Measurements from ENCODE around the gene FOXM1.

Gene FOXM1, protein sequence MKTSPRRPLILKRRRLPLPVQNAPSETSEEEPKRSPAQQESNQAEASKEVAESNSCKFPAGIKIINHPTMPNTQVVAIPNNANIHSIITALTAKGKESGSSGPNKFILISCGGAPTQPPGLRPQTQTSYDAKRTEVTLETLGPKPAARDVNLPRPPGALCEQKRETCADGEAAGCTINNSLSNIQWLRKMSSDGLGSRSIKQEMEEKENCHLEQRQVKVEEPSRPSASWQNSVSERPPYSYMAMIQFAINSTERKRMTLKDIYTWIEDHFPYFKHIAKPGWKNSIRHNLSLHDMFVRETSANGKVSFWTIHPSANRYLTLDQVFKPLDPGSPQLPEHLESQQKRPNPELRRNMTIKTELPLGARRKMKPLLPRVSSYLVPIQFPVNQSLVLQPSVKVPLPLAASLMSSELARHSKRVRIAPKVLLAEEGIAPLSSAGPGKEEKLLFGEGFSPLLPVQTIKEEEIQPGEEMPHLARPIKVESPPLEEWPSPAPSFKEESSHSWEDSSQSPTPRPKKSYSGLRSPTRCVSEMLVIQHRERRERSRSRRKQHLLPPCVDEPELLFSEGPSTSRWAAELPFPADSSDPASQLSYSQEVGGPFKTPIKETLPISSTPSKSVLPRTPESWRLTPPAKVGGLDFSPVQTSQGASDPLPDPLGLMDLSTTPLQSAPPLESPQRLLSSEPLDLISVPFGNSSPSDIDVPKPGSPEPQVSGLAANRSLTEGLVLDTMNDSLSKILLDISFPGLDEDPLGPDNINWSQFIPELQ

DNA sequence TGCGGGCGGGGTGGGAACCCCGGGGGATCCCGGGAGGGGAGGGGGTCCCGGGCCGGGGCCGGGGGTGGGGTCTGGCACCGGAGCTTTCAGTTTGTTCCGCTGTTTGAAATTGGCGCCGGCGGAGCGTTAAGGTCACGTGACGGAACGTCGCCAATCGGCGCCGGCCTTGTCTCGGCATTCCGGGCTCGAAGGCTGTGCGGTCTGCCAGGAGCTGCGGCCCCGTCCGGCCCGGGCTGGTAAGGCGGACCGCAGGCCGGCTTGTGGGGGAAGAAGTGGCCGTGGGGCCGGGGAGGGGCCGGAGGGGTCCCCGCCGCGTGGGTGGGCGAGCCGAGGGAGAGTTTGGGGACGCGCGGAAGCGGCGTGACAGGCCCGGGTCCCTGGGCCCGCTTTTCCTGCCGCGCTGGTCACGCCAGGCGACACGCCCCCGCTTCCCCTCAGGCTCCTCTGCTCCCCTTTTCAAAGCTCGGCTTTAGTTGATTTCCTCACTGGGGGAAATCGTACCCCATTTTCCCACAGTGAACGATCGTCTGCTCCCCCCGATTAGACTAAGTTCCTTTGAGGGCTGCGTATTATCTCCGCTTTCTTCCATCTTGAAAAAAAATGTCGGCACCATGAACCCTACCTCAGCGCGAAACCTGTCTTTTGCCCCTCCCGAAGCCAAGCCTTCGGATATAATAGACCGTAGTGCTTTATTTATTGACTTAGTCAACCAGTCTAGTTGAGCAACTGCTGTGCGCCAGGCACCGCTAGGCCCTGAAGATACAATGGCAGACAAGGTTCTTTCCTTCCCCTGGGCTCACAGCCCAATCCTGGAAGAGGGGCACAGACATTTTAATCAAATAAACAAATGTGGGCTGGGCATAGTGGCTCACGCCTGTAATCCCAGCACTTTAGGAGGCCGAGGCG lies at the start of gene FOXM1, which contains the start of gene RHNO1:
Gene FOXM1, minus strand, starts transcription at position 128 of the 906 bp plus-strand sequence. CDS start 2,696 bp downstream, outside the sequence.
Gene RHNO1, plus strand, starts transcription at position 177 of the 906 bp plus-strand sequence. CDS start 8,144 bp downstream, outside the sequence.
- TF ChIP-seq, protein P1, sequence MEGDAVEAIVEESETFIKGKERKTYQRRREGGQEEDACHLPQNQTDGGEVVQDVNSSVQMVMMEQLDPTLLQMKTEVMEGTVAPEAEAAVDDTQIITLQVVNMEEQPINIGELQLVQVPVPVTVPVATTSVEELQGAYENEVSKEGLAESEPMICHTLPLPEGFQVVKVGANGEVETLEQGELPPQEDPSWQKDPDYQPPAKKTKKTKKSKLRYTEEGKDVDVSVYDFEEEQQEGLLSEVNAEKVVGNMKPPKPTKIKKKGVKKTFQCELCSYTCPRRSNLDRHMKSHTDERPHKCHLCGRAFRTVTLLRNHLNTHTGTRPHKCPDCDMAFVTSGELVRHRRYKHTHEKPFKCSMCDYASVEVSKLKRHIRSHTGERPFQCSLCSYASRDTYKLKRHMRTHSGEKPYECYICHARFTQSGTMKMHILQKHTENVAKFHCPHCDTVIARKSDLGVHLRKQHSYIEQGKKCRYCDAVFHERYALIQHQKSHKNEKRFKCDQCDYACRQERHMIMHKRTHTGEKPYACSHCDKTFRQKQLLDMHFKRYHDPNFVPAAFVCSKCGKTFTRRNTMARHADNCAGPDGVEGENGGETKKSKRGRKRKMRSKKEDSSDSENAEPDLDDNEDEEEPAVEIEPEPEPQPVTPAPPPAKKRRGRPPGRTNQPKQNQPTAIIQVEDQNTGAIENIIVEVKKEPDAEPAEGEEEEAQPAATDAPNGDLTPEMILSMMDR (IDR thresholded peaks at IDR 0.05; ENCODE audit: insufficient read depth, missing control alignments) = no peak
- FAIRE-seq (no peak), DNase-seq (ENCODE audit: insufficient read length, low spot score) (peak; percentile 93)

DNA sequence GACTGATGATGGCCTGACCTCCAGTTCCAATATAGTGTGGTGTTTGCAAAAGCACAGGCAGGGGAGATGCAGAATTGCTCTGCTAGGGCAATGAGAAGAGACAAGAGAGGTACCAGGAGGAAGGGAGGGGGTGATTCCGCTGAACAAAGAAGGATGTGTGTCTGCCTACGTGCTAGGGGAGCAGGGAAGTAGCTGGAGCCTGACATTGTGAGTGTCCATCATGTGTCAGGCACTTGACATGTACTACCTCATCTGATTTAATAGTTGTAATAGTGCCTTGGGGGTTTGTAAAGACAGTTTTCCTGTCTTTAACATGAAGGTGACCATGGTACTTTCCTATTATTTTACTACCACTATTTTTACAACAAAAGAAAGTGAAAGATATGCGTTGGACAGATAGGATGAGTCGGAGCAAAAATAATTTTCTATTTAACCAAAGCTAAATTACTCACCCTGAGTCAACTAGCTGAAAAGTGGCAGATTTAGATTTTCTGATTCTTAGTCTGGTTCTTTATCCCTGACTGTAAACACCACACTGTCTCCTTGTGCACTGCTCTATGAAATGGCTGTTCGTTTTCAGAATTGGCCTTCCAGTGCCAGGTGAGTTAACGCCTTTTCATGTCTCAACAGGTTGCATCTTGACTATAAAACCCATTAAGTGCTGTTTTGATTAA lies 48.5 kb upstream of the FOXM1 start:
- TF ChIP-seq, protein P1 (IDR thresholded peaks at IDR 0.05; ENCODE audit: insufficient read depth, missing control alignments) = no peak
- DNase-seq (ENCODE audit: insufficient read length, low spot score) (no peak), FAIRE-seq (no peak)

DNA sequence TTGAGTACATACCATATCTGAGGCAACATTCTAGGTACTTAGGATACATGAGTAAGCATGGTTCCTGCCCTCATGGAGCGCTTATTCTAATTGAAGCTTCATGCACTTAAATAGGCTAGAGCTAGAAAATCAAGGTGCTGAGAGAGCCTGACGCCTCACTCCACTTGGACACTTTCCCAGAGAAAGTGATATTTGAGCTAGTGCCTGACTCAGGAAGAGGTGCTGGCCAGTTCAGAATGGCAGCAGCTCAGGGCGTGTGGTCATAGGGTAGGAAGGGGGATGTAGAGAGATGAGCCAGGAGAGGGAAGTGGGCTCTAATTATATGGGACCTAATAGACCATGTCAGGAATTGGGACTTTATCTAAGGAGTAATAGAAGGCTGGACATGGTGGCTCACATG lies 47.0 kb upstream of the FOXM1 start:
- TF ChIP-seq, protein P1 (IDR thresholded peaks at IDR 0.05; ENCODE audit: insufficient read depth, missing control alignments) = no peak
- FAIRE-seq (no peak), DNase-seq (ENCODE audit: insufficient read length, low spot score) (no peak)

DNA sequence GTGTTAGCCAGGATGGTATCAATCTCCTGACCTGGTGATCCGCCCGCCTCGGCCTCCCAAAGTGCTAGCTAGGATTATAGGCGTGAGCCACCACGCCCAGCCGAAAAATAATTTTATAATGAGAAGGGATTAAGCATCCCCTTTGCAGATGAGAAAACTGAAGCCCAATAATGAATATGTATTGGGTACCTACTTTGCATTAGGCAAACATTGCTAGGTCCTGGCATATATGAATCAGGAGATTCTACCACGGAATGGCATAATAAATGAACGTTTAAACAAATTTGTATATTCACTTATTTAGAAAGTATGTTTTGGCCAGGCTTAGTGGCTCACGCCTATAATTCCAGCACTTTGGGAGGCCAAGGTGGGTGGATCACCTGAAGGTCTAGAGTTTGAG lies 46.1 kb upstream of the FOXM1 start:
- FAIRE-seq (no peak), DNase-seq (ENCODE audit: insufficient read length, low spot score) (no peak)
- TF ChIP-seq, protein P1 (IDR thresholded peaks at IDR 0.05; ENCODE audit: insufficient read depth, missing control alignments) = no peak

DNA sequence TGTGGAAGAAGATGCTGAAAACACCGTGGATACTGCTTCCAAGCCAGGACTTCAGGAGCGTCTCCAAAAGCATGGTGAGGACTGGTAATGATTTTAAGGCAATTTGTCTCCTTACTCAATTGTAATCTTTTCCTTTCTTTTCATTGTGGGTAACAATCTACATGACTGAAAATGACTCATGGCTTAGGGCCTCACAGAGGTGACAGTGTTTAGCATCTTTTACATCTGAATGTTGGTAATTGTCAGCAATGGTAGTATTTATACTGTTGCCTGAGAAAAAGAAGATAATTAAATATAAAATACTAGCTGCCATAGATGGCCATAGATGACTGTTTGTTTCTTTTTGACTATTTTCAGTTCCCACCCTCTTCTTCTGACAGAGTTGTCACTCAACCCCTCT lies 45.4 kb upstream of the FOXM1 start:
- TF ChIP-seq, protein P1 (IDR thresholded peaks at IDR 0.05; ENCODE audit: insufficient read depth, missing control alignments) = no peak
- FAIRE-seq (no peak), DNase-seq (ENCODE audit: insufficient read length, low spot score) (no peak)

DNA sequence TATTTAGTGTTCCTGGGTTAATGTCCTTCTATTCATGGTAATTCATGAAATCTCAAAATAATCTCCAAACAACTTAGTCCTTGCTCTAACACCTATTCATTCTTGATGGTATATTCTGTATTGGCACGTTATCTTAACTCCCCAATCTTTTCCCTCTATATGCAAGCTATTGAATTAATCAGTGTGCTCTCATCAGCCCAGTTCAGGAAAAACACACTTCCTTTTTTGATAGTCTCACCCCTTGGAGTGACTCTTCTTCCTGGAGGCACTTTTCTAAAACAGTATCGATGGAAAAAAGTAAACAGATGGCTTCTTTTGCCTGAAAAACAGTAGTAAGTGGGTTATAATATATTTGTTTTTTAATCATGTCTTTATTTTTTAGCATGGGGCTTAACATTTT lies 42.3 kb upstream of the FOXM1 start:
- no peak for DNase-seq (ENCODE audit: insufficient read length, low spot score)
- TF ChIP-seq, protein P1 (IDR thresholded peaks at IDR 0.05; ENCODE audit: insufficient read depth, missing control alignments) = no peak
- FAIRE-seq = no peak

All from D721Med (cell line).